ENCODE results near the gene CUL4B. TPM values are rescaled to one million over a fixed set of nuclear protein-coding genes. Genes with fewer than 3 reads are reported as not detected.

The CUL4B gene
- total and polyA plus RNA-seq, 2 donors (not counting 3 experiments of a cell fraction or from before 2014, with no cell fraction given): 22.2 to 90.0 TPM

DNA sequence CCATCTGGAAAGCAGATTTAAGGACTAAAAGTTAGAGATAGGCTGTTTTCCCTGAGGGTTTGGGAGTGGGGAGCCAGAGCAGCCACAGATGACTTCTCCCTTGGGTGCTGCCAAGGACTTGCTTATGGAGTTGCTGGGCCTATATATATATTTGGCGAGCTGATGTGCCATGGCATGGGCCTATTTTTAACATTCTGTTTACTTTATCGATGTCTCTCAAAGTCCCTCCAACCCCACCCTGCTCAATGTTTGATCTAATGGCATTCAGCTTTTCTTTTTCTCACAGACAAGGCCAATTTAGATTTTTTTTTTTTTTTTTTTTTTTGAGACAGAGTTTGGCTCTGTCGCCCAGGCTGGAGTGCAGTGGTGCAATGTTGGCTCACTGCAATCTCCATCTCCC, 6.1 kb upstream of the CUL4B start:
- TF ChIP-seq MYC (IDR thresholded peaks at IDR 0.05; ENCODE audit: low read depth, low read length): no peak
- TF ChIP-seq, protein P1, sequence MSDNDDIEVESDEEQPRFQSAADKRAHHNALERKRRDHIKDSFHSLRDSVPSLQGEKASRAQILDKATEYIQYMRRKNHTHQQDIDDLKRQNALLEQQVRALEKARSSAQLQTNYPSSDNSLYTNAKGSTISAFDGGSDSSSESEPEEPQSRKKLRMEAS (IDR thresholded peaks at IDR 0.05; ENCODE audit: insufficient read depth, insufficient read length): no peak
- no peak for TF ChIP-seq EZH2 (IDR thresholded peaks at IDR 0.05; ENCODE audit: borderline replicate concordance, low read depth, low read length, severe bottlenecking)
- TF ChIP-seq GATA2 (IDR thresholded peaks at IDR 0.05; ENCODE audit: insufficient read depth, insufficient read length, low read depth, low read length): no peak
- TF ChIP-seq, protein P2, sequence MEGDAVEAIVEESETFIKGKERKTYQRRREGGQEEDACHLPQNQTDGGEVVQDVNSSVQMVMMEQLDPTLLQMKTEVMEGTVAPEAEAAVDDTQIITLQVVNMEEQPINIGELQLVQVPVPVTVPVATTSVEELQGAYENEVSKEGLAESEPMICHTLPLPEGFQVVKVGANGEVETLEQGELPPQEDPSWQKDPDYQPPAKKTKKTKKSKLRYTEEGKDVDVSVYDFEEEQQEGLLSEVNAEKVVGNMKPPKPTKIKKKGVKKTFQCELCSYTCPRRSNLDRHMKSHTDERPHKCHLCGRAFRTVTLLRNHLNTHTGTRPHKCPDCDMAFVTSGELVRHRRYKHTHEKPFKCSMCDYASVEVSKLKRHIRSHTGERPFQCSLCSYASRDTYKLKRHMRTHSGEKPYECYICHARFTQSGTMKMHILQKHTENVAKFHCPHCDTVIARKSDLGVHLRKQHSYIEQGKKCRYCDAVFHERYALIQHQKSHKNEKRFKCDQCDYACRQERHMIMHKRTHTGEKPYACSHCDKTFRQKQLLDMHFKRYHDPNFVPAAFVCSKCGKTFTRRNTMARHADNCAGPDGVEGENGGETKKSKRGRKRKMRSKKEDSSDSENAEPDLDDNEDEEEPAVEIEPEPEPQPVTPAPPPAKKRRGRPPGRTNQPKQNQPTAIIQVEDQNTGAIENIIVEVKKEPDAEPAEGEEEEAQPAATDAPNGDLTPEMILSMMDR (IDR thresholded peaks at IDR 0.05; ENCODE audit: extremely low read depth in 1 of 2, insufficient read depth in 1 of 2, low read depth in 1 of 2, low read length in 2 of 2): no peak
- CTCF ChIA-PET: no interaction called here
- intact Hi-C loops (cut with micrococcal nuclease): no loop called here

DNA sequence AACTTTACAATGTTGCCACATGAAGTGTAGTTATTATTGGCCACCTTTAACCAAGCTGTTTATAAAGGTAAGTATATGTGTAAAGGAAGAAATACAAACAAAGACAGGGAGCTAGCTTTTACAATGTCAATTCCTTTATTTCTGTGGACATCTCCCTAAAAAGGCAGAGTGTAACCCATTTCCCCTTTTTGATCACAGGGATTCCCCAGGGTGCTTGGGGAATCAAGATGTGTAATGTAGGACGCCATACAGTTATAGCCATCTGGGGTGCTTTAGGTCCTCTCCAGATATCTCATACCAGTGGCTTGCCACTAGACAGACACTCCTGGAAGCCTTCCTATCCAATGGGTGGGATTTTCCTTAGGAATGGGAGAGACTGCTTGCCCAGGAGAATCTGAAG, 4.2 kb upstream of the CUL4B start:
- Histone ChIP-seq H3K9ac (replicated peaks; ENCODE audit: extremely low read depth, insufficient read depth, low read length) (no peak overlapping the region), H3K79me2 (ENCODE audit: control insufficient read depth, insufficient read depth, low read length) (peaks cover 12% of the 10 kb centered on the region), H3K9me3 (replicated peaks; ENCODE audit: control insufficient read depth, insufficient read depth, low read length) (no peaks in the 10 kb centered on the region), H3K27ac (ENCODE audit: insufficient read depth, low read depth, low read length) (no peak overlapping the region), H3K4me2 (ENCODE audit: insufficient read depth, low read length) (no peak overlapping the region), H3K4me3 (replicated peaks in 1 of 3; ENCODE audit: insufficient read depth in 1 of 3, low read depth in 1 of 3, low read length in 3 of 3) (no peak overlapping the region), H3K4me1 (ENCODE audit: control insufficient read depth, extremely low read depth, insufficient read depth, low read length) (peaks cover 12% of the 10 kb centered on the region), H3K9me1 (replicated peaks; ENCODE audit: control insufficient read depth, extremely low read depth, insufficient read depth, low read length) (no peaks in the 10 kb centered on the region), H2AFZ (ENCODE audit: low read depth, low read length) (no peak overlapping the region), H4K20me1 (replicated peaks; ENCODE audit: control insufficient read depth, extremely low read depth, insufficient read depth, low read length) (no peaks in the 10 kb centered on the region), H3K36me3 (ENCODE audit: control insufficient read depth in 2 of 2, extremely low read depth in 1 of 2, insufficient read depth in 2 of 2, low read length in 2 of 2) (no peaks in the 10 kb centered on the region), H3K27me3 (ENCODE audit: control insufficient read depth in 2 of 2, insufficient read depth in 2 of 2, low read length in 2 of 2) (no peaks in the 10 kb centered on the region)
- FAIRE-seq (no peak), DNase-seq (ENCODE audit: low read depth, low spot score) (no peak)
- no TSS peak for BruUV-seq (replicated peaks)
- intact Hi-C loops (cut with micrococcal nuclease): loop anchor here (5.0 kb wide), 1 partner anchor 172 kb away; no protein-coding TSS in a partner anchor
- TF ChIP-seq POLR2AphosphoS5 (IDR thresholded peaks at IDR 0.05; ENCODE audit: insufficient read depth, low read depth, low read length): no peak
- TF ChIP-seq GATA2 (IDR thresholded peaks at IDR 0.05; ENCODE audit: insufficient read depth, insufficient read length, low read depth, low read length): no peak
- no peak for TF ChIP-seq MYC (IDR thresholded peaks at IDR 0.05; ENCODE audit: low read depth, low read length)
- TF ChIP-seq FOS (IDR thresholded peaks at IDR 0.05; ENCODE audit: borderline replicate concordance, insufficient read depth, low read length): no peak
- no peak for TF ChIP-seq JUN (IDR thresholded peaks at IDR 0.05; ENCODE audit: borderline replicate concordance, insufficient read depth, insufficient read length, low read depth)
- TF ChIP-seq, protein P1 (IDR thresholded peaks at IDR 0.05; ENCODE audit: insufficient read depth, insufficient read length): no peak
- no peak for TF ChIP-seq EZH2 (IDR thresholded peaks at IDR 0.05; ENCODE audit: borderline replicate concordance, low read depth, low read length, severe bottlenecking)
- TF ChIP-seq, protein P2 (IDR thresholded peaks at IDR 0.05; ENCODE audit: extremely low read depth in 1 of 2, insufficient read depth in 1 of 2, low read depth in 1 of 2, low read length in 2 of 2): no peak
- TF ChIP-seq POLR2A (IDR thresholded peaks at IDR 0.05; ENCODE audit: low read depth, low read length): no peak
- CTCF ChIA-PET: no interaction called here
- dilution Hi-C loops (cut with MboI; ENCODE audit: extremely low pct_ligation_motif_present, low sequenced_read_pairs): no loop called here
- POLR2A ChIA-PET: no interaction called here

More for the DNA sequence above, 6.1 kb upstream of the CUL4B start:
- no peaks in the 10 kb centered on the region for H3K27me3 ChIP-seq (ENCODE audit: control insufficient read depth in 2 of 2, insufficient read depth in 2 of 2, low read length in 2 of 2)
- H3K4me2 ChIP-seq (ENCODE audit: insufficient read depth, low read length): no peak overlapping the region
- peaks cover 9% of the 10 kb centered on the region for H3K4me1 ChIP-seq (ENCODE audit: control insufficient read depth, extremely low read depth, insufficient read depth, low read length)
- no peak for DNase-seq (ENCODE audit: low read depth, low spot score)
- no peaks in the 10 kb centered on the region for H4K20me1 ChIP-seq (replicated peaks; ENCODE audit: control insufficient read depth, extremely low read depth, insufficient read depth, low read length)
- dilution Hi-C loops (cut with MboI; ENCODE audit: extremely low pct_ligation_motif_present, low sequenced_read_pairs): no loop called here
- POLR2A ChIA-PET: no interaction called here
- no peak overlapping the region for H3K27ac ChIP-seq (ENCODE audit: insufficient read depth, low read depth, low read length)
- FAIRE-seq: no peak
- no peaks in the 10 kb centered on the region for H3K9me3 ChIP-seq (replicated peaks; ENCODE audit: control insufficient read depth, insufficient read depth, low read length)
- BruUV-seq (replicated peaks): no TSS peak
- H3K4me3 ChIP-seq (replicated peaks in 1 of 3; ENCODE audit: insufficient read depth in 1 of 3, low read depth in 1 of 3, low read length in 3 of 3): no peak overlapping the region
- H3K9me1 ChIP-seq (replicated peaks; ENCODE audit: control insufficient read depth, extremely low read depth, insufficient read depth, low read length): no peaks in the 10 kb centered on the region
- H2AFZ ChIP-seq (ENCODE audit: low read depth, low read length): no peak overlapping the region
- H3K79me2 ChIP-seq (ENCODE audit: control insufficient read depth, insufficient read depth, low read length): peaks cover 2% of the 10 kb centered on the region
- no peak overlapping the region for H3K9ac ChIP-seq (replicated peaks; ENCODE audit: extremely low read depth, insufficient read depth, low read length)
- no peaks in the 10 kb centered on the region for H3K36me3 ChIP-seq (ENCODE audit: control insufficient read depth in 2 of 2, extremely low read depth in 1 of 2, insufficient read depth in 2 of 2, low read length in 2 of 2)

Data from endothelial cell of umbilical vein (primary cell).